KOPT-K1 (cell line): ENCODE measurements around the gene PTPRK.
"Not testable (repeated sequence)": the region's sequence is repeated elsewhere in the genome, so short reads cannot be mapped to it uniquely, and the experiment has no call there.

Source experiments
- H3K27ac ChIP-seq: fragments of 200-600 bp; sonication (generic); 2 replicates; pipeline ENCODE4 v1.5.1; 2016; ENCODE audit warnings: antibody characterized with exemption, mild to moderate bottlenecking, low read depth, low read length; ENCODE audit not compliant: poor library complexity, severe bottlenecking
- H3K36me3 ChIP-seq: fragments of 200-600 bp; sonication (generic); 2 replicates; pipeline ENCODE4 v1.5.1; 2017; ENCODE audit warnings: antibody characterized with exemption, mild to moderate bottlenecking, low read length, moderate library complexity; ENCODE audit not compliant: insufficient read depth
- H3K9me3 ChIP-seq: fragments of 200-600 bp; sonication (generic); 2 replicates; pipeline ENCODE4 v1.5.1; 2017; ENCODE audit warnings: antibody characterized with exemption, low read length, mild to moderate bottlenecking; ENCODE audit not compliant: insufficient read depth, poor library complexity, severe bottlenecking

Gene PTPRK

DNA sequence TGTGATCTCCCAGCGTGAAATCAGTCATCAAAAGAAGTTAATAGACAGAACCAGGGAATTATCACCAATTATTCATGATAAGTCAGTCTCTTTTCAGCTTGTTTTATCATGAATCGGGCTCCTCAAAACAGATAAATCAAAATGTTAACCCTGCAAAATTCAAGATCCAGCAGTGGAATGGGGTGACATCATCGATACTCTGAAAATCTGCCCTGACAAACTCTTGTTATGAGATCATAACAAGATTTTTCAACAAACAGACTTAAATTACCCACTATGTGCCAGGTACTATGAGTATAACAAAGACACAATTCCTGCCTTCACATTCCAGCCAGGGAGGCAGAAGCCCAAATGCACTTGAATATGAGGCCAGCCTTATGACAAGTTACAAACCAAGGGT, 64.4 kb downstream of the PTPRK start:
- Histone ChIP-seq H3K27ac (no peak overlapping the region), H3K36me3 (no peaks in the 10 kb centered on the region), H3K9me3 (no peaks in the 10 kb centered on the region)

DNA sequence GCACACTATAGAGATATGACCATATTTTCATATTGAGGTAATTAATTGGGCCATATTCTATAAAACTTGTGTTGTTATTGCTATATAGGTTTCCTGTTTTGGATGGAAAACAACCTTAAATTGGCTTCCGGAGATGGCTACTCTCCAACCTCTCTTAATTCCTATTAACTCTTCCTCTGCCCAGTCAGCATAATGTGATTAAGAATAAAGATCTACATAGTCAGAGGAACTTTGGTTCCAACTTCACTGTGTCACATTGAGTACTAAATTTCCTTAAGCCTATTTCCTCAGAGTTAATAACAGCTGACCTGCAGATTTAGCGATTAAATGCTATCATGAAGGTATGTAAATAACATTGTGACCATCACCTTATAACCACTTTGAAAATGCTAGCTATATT, 67.7 kb downstream of the PTPRK start:
- H3K9me3 ChIP-seq: no peaks in the 10 kb centered on the region
- H3K36me3 ChIP-seq: no peaks in the 10 kb centered on the region
- H3K27ac ChIP-seq: no peak overlapping the region

DNA sequence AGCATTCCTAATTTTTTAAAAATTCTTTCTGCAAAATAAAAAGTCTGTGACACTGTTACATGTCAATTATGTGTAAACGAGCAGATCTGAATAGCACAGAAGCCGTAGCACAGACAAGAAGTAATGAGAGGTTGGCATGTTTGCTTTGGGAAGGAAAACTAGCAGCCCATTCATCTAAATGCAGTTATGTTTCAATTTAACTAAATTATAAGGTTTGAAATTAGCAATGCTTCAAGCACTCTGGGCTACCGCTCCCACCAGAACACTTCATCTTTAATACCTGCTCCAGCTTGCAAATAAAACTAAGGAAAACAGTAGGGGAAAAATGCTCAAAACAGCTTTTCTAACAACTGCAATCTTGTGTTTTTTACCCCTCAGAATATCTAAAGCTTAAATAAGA, 73.9 kb downstream of the PTPRK start:
- Histone ChIP-seq H3K9me3 (no peaks in the 10 kb centered on the region), H3K36me3 (no peaks in the 10 kb centered on the region), H3K27ac (no peak overlapping the region)

DNA sequence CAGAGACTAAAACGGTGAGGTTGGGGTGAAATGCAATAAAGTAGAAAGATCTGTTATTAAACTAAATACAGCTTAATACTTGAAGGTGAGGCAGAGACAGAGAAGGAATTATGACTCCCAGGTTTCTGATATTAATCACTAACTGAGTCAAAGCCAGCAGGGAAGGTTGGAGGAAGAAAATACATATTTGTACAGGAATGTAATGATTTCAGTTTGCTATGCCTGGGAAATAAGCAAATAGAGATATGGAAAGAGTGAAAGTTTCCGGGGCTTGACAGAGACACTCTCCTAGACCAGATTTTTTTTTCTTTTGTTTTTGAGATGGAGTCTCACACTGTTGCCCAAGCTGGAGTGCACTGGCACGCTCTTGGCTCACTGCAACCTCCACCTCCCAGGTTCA, 76.8 kb downstream of the PTPRK start:
- no peaks in the 10 kb centered on the region for H3K9me3 ChIP-seq
- no peaks in the 10 kb centered on the region for H3K36me3 ChIP-seq
- H3K27ac ChIP-seq: no peak overlapping the region

DNA sequence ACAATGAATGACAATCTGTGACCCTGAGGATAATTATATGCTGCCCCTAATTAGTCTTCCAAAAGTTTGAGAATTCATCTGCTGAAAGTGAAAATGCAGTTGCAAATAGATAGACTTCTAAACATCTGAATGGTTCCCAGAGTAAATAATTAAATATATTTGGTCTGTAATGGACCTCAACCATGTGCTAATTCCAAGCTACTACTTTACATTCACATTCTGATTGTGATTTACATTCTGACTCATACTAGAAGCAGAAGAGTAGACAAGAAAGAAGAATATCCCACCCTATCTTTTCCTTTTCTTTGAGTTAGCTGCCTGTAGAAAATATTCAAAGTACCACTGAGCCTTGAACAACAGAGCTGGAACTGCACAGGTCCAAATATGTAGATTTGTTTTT, 80.8 kb downstream of the PTPRK start:
- no peaks in the 10 kb centered on the region for H3K36me3 ChIP-seq
- H3K27ac ChIP-seq: no peak overlapping the region
- H3K9me3 ChIP-seq: no peaks in the 10 kb centered on the region

DNA sequence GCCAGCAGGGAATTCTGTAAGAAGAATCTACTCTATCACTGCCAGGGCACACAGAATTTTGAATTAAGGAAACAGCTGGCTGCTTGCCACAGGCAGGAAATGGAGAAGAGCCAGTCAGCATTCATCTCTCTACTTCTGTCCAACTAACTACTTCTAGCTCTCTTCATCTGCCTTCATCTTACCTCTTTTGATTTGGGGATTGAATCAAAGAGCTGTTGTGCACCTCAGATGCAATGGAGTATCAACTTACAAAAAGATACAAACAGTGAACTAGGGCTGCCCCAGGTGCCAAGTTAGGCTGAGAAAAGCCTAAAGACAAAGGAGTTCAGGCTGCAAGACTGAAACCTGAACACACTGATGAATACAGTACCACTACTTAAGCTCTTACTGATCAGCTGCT, 82.0 kb downstream of the PTPRK start:
- no peaks in the 10 kb centered on the region for H3K9me3 ChIP-seq
- no peaks in the 10 kb centered on the region for H3K36me3 ChIP-seq
- no peak overlapping the region for H3K27ac ChIP-seq

DNA sequence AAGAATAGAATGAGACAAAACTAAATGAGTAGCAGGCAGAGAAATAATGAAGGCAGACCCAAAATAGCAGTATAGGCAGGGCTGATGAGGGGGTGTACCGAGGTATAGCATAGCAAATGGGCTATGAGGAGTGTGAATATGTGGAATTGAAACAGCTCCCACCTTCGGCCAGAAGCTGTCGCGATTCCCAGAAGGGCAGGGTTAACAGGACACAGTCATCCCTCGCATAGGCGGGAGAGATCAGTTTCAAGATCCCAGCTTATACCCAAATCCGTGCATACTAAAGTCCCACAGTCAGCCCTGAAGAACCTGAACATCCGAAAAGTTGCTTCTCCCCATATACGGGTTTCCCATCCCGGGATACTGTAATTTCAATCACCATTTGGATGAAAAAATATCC, 82.7 kb downstream of the PTPRK start:
- Histone ChIP-seq H3K9me3 (no peaks in the 10 kb centered on the region), H3K27ac (no peak overlapping the region), H3K36me3 (no peaks in the 10 kb centered on the region)

DNA sequence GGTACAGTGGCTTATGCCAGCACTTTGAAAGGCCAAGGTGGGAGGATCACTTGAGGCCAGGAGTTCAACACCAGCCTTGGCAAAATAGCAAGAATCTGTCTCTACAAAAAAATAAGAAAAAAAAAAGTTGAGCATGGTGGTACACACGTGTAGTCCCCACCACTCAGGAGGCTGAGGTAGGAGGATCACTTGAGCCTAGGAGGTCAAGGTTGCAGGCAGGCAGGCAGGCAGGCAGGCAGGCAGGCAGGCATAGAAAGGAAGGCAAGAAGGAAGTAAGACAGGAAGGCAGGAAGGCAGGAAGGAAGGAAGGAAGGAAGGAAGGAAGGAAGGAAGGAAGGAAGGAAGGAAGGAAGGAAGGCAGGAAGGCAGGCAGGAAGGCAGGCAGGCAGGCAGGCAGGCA, 85.6 kb downstream of the PTPRK start:
- not testable (repeated sequence) for H3K36me3 ChIP-seq, H3K27ac ChIP-seq

DNA sequence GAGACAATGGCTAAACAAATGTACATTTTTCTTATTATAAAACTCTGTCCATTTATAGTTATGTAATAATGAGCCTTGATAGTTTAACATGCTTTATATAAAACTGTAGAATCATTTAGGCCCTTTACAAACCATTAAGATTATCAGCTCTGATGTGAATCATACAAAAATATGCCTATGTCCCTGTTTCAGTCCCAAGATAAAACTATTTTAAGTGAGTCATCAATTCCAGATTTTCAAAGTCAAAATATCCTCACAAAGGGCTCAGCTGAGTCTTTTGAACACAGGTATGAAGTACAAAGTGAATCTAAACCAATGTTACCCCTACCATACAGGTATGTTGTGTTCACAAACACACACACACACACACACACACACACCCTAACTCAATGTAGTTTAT, 88.0 kb downstream of the PTPRK start:
- Histone ChIP-seq H3K36me3 (no peaks in the 10 kb centered on the region), H3K27ac (no peak overlapping the region), H3K9me3 (no peaks in the 10 kb centered on the region)

More for the DNA sequence above, 85.6 kb downstream of the PTPRK start:
- H3K9me3 ChIP-seq: not testable (repeated sequence)

DNA sequence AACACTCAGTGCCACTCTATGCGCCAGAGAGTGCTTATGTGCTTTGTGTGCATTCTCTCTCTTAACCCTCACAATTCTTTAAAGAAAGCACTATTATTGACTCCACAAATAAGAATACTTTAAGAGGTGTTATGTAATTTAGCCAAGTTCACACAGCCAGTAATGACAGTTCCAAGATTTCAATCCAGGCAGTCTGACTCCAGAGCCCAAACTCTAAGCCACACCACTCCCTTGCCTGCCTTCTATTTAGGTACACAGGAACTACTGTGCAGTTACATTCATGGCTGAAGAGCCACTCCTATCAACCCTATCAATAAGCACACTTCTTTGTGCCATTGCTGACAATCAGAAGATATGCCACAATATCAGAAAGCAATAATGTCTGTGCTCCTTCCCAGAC, 93.3 kb downstream of the PTPRK start:
- Histone ChIP-seq H3K27ac (no peak overlapping the region), H3K36me3 (no peaks in the 10 kb centered on the region), H3K9me3 (no peaks in the 10 kb centered on the region)

DNA sequence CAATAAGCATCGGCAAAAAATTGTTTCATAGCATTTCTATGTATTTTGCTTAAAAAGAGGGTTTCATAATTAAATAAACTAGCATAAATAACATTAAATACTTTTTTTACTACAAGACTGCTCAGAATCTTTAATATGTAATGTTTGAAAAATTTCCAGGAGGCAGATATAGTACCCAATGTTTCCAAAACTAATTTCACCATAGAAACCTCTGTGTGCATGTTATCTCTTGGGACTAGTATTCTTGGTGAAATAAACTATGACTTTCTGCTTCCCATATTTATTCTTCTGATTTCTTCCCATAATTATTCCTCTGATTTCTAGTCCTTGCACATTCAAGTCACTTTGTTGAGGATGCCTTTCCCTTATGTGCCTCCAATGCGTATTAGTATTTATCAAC, 94.5 kb downstream of the PTPRK start:
- Histone ChIP-seq H3K27ac (no peak overlapping the region), H3K9me3 (no peaks in the 10 kb centered on the region), H3K36me3 (no peaks in the 10 kb centered on the region)

DNA sequence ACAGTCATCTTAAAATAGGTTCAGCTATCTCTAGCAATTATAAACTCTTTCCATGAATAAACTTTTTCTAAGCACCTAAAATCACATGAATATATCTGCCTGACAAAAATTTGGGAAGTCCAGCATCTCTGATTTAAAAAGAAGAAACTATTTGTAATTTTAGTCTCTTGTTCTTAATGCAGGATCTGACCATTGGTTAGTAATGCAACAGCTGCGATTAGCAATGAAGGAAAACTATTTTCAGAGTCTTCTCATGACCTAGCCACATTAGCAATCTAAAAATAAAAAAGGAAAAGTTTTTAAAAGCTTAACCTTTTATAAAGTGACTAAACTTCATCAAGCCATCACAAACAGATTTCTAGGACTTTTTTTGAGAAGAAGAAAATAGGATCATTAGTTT, 97.5 kb downstream of the PTPRK start:
- peaks cover 12% of the 10 kb centered on the region for H3K9me3 ChIP-seq
- H3K27ac ChIP-seq: no peak overlapping the region
- H3K36me3 ChIP-seq: no peaks in the 10 kb centered on the region

DNA sequence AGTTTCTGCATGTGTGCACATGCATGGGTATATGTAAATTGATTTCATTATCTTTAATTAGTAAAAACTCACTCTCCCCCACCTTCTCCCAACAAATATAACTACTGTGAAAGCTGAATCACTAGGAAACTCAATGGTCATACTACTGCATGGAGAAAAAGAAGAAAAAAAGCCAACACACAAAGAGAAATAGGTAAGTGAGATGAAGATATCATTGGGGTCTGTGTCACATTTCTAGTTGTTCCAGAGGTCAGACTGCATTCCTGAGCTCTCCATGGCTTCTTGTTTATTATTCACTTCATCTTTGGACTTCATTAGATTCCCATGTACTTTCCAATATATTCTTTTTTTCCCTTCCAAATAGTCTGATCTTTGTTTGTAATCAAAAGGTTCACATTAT, 98.2 kb downstream of the PTPRK start:
- H3K27ac ChIP-seq: no peak overlapping the region
- H3K36me3 ChIP-seq: no peaks in the 10 kb centered on the region
- H3K9me3 ChIP-seq: peaks cover 12% of the 10 kb centered on the region

DNA sequence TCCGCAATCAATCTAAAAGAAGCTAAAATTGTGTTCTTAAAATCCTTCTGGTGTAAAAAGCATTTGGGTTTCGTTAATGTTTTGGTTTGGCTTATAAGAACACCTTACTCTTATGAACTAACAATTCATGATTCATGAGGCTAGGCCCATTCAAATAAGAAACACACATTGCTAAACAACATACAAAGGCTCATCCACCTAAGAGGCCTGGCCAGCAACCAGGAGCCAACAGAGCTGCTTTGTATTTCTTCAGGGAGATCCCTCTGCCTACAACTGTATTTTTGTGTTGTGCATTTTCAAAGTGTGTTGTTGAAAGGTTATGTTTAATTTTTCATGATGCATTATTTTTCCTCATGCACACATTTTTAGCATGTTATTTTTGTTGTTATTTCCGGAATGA, 98.6 kb downstream of the PTPRK start:
- Histone ChIP-seq H3K36me3 (no peaks in the 10 kb centered on the region), H3K9me3 (peaks cover 12% of the 10 kb centered on the region), H3K27ac (no peak overlapping the region)

DNA sequence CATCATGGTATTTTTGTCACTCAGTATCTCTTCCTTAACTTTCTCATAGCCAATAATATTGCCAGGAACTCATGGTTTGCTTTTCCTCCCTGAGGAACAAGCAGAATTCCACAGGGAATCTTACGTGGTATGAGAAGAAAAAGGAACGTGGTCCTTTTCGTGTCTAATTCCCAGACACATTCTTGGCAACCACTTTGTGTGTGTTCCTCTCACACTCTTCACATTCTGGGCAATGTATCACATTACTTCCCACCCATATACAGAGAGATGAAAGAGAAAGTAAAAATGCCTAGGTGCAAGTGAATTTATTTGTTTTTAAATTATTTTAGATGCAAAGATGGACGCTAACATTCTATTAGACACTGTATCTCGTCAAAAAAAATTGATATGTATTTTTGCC, 102.7 kb downstream of the PTPRK start:
- no peak overlapping the region for H3K27ac ChIP-seq
- H3K36me3 ChIP-seq: no peaks in the 10 kb centered on the region
- peaks cover 12% of the 10 kb centered on the region for H3K9me3 ChIP-seq

DNA sequence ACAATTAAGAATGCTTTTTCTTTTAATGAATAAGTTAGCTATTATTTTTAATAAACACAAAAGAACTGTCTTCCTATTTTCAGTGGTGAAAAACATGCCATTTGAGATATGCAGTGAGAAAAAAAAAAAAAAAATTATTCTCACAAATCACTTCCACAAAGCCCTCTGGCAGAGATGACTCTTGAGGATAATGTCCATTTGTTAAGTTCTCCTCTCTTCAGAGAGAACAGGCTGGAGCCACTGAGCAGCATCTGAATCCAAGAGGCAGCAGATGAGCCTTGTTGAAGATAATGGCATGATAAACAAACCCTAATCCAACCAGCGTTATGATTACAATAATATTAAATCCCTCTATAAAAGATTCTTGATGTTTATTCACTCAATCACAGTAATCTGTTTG, 105.0 kb downstream of the PTPRK start:
- no peak overlapping the region for H3K27ac ChIP-seq
- peaks cover 12% of the 10 kb centered on the region for H3K9me3 ChIP-seq
- no peaks in the 10 kb centered on the region for H3K36me3 ChIP-seq

DNA sequence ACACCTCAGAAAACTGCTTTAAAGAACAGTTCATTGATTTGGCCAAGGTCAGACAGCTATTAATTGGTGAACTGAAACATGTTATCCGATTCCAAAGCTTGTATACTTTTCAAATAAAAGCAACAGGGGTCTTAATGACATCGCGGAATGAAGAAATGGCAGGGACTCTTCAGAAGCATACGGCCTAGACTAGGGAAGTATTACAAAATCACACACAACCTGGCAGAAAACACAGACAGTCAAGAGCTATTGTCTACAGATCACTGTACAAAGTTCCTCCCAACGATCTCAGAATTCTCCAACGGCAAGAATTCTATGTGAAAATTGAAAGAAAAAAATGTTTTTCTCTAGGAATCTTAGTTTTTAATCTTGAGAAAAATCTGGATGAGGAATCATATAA, 105.5 kb downstream of the PTPRK start:
- peaks cover 12% of the 10 kb centered on the region for H3K9me3 ChIP-seq
- no peaks in the 10 kb centered on the region for H3K36me3 ChIP-seq
- H3K27ac ChIP-seq: no peak overlapping the region
